ENCODE results near the gene MED12L. TPM values are rescaled to one million over a fixed set of nuclear protein-coding genes. Genes with fewer than 3 reads are reported as not detected.
A peak's percentile ranks its signal among the peaks of the same experiment; 100 is the strongest.

Gene MED12L
- total RNA-seq, 4 donors from 2014 or later, result 0.12 to 0.77 (median 0.21) TPM

DNA sequence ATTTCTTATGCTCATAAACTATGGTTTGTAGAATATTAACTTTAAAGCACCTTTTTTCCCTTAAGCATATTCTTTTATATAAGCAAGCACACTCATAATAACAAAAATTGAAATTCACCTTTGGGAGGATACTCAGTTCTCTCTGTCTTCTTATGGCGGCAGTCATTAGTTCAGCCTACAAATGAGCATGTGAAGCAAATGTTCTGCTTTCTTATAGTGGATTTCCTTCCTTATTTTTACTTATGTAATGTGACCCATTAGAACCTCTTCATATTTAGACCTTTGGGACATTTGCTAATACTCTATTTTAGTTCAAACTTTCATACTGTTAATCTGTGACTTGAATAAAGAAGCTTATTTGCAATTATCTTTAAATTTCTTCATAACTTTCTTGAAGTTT, 243.9 kb downstream of the MED12L start, which contains the start of gene P2RY13:
Gene P2RY13, minus strand, starts transcription at position 187 of the 400 bp plus-strand sequence. Its CDS starts 21 bp downstream, at position 166.
- H3K27me3 ChIP-seq, result no peaks in the 10 kb centered on the region
- H3K4me3 ChIP-seq, result no peak within 1 kb of the TSS
- no peak for TF ChIP-seq CTCF (IDR thresholded peaks at IDR 0.05)
- TF ChIP-seq POLR2A (IDR thresholded peaks at IDR 0.05), result no peak
- no peak for TF ChIP-seq EP300 (IDR thresholded peaks at IDR 0.05)
- no peak for TF ChIP-seq POLR2AphosphoS5 (IDR thresholded peaks at IDR 0.05)
- 80 to 86% methylated on average over 1 of the region's 1 CpG for WGBS, 2 donors (ENCODE audit: low coverage in 1 of 2)
- peak within 1 kb of the TSS in 1 of 4 donors; percentile 14 for H3K27ac ChIP-seq
- no peaks in the 10 kb centered on the region for H3K4me1 ChIP-seq
- ATAC-seq, result no peak
- no peaks in the 10 kb centered on the region for H3K36me3 ChIP-seq
- H3K9me3 ChIP-seq, result no peaks in the 10 kb centered on the region

- H3K9me3 ChIP-seq, result no peaks in the 10 kb centered on the region
- 62 to 94% methylated on average over 4 of the region's 4 CpGs for WGBS, 2 donors (ENCODE audit: low coverage in 1 of 2)
- H3K4me1 ChIP-seq, result no peaks in the 10 kb centered on the region
- no peaks in the 10 kb centered on the region for H3K36me3 ChIP-seq
- no peak overlapping the region for H3K4me3 ChIP-seq
- H3K27ac ChIP-seq, result no peak overlapping the region
- TF ChIP-seq EP300 (IDR thresholded peaks at IDR 0.05) (no peak), POLR2AphosphoS5 (IDR thresholded peaks at IDR 0.05) (no peak), POLR2A (IDR thresholded peaks at IDR 0.05) (no peak), CTCF (IDR thresholded peaks at IDR 0.05) (no peak)
- ATAC-seq, result no peak
- no peaks in the 10 kb centered on the region for H3K27me3 ChIP-seq
Measured at GRCh38 chr3:151330379-151330778, 244.9 kb downstream of the MED12L start.

GRCh38 chr3:151330899-151331298, 245.4 kb downstream of the MED12L start:
- Histone ChIP-seq H3K4me3 (no peak overlapping the region), H3K36me3 (no peaks in the 10 kb centered on the region), H3K27ac (no peak overlapping the region), H3K4me1 (no peaks in the 10 kb centered on the region), H3K9me3 (no peaks in the 10 kb centered on the region), H3K27me3 (no peaks in the 10 kb centered on the region)
- TF ChIP-seq EP300 (IDR thresholded peaks at IDR 0.05) (no peak), POLR2AphosphoS5 (IDR thresholded peaks at IDR 0.05) (no peak), CTCF (IDR thresholded peaks at IDR 0.05) (no peak), POLR2A (IDR thresholded peaks at IDR 0.05) (no peak)
- ATAC-seq, result no peak

DNA sequence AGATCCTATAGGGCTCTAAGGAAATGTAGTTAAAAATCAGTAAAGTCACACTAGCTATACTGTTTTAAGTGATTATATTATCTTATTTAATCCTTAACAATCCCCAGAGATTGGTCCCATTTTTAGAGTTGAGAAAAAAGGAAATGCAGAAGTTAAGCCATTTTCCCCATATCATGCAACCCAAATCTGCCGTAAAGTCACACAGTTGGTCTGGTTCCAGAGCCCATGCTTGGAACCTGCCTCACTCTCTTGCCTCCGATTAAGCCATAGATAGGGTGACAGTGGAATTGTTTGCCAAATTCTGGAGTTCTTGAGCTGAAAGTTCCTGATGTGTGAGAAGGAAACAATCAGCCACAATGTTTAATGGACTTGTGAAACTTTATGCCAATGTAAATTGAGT, 246.2 kb downstream of the MED12L start:
- Histone ChIP-seq H3K27ac (no peak overlapping the region), H3K4me1 (no peaks in the 10 kb centered on the region), H3K27me3 (no peaks in the 10 kb centered on the region), H3K4me3 (no peak overlapping the region), H3K9me3 (no peaks in the 10 kb centered on the region), H3K36me3 (no peaks in the 10 kb centered on the region)
- no peak for TF ChIP-seq EP300 (IDR thresholded peaks at IDR 0.05)
- TF ChIP-seq POLR2A (IDR thresholded peaks at IDR 0.05), result no peak
- no peak for TF ChIP-seq CTCF (IDR thresholded peaks at IDR 0.05)
- no peak for ATAC-seq
- 78 to 100% methylated on average over 1 to 2 of the region's 2 CpGs for WGBS, 2 donors (ENCODE audit: low coverage in 1 of 2)

DNA sequence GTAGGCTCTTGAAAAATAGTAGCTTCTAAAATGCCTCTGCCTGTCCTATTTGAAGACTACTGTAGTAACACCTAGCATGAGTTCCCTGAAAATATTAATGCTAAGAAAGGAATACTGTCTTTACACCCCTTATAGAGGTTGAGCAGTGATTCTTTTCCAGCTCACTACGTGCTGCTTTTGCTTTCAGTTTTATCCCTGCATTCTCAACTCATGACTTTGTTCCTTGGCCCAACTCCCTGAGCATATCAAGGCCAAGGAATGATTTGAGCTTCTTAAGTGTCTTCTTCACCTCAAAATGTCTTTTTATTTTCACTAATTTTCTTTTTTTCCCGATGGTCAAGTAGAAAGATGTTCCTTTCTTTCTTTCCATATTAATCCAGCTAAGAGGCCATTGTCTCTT, 260.4 kb downstream of the MED12L start:
- no peaks in the 10 kb centered on the region for H3K9me3 ChIP-seq
- H3K36me3 ChIP-seq, result no peaks in the 10 kb centered on the region
- H3K4me3 ChIP-seq, result peak overlapping the region; percentile 24 to 30
- no peaks in the 10 kb centered on the region for H3K27me3 ChIP-seq
- WGBS, 2 donors (ENCODE audit: low coverage in 1 of 2), result 20 to 25% methylated on average over 2 of the region's 2 CpGs
- ATAC-seq, result peak; percentile 67
- no peaks in the 10 kb centered on the region for H3K4me1 ChIP-seq
- peak overlapping the region in 3 of 4 donors; percentile 54 to 60 (median 56) for H3K27ac ChIP-seq
- no peak for TF ChIP-seq EP300 (IDR thresholded peaks at IDR 0.05)
- TF ChIP-seq POLR2A (IDR thresholded peaks at IDR 0.05), result no peak
- TF ChIP-seq CTCF (IDR thresholded peaks at IDR 0.05), result no peak
- TF ChIP-seq POLR2AphosphoS5 (IDR thresholded peaks at IDR 0.05), result no peak

All from gastroesophageal sphincter (tissue), 4 donors.